ENCODE results near the gene ABHD2. TPM values are rescaled to one million over a fixed set of nuclear protein-coding genes. Genes with fewer than 3 reads are reported as not detected.
A peak's percentile ranks its signal among the peaks of the same experiment; 100 is the strongest.

ABHD2 gene
- total and polyA plus RNA-seq, 9 of the 15 experiments (the other 6 are each of a cell fraction or from before 2014, with no cell fraction given) = 16.9 to 99.8 (median 47.5) TPM

GRCh38 chr15:89087161-89087829, 961 bp upstream of the ABHD2 start (continued):
- TF ChIP-seq, protein P1, sequence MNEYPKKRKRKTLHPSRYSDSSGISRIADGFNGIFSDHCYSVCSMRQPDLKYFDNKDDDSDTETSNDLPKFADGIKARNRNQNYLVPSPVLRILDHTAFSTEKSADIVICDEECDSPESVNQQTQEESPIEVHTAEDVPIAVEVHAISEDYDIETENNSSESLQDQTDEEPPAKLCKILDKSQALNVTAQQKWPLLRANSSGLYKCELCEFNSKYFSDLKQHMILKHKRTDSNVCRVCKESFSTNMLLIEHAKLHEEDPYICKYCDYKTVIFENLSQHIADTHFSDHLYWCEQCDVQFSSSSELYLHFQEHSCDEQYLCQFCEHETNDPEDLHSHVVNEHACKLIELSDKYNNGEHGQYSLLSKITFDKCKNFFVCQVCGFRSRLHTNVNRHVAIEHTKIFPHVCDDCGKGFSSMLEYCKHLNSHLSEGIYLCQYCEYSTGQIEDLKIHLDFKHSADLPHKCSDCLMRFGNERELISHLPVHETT (CRISPR knock-in tag; conservative IDR thresholded peaks at IDR 0.05 in 1 of 2, IDR thresholded peaks at IDR 0.05 in 1 of 2) = peak in 1 of 2 experiments; percentile 40; a peak in 1 of 4 replicates
- TF ChIP-seq SMAD2 (IDR thresholded peaks at IDR 0.05; ENCODE audit: low read depth, low read length) = no peak
- no peak for TF ChIP-seq TCF7L2 (IDR thresholded peaks at IDR 0.05; ENCODE audit: low read depth, low read length)
- TF ChIP-seq, protein P2, sequence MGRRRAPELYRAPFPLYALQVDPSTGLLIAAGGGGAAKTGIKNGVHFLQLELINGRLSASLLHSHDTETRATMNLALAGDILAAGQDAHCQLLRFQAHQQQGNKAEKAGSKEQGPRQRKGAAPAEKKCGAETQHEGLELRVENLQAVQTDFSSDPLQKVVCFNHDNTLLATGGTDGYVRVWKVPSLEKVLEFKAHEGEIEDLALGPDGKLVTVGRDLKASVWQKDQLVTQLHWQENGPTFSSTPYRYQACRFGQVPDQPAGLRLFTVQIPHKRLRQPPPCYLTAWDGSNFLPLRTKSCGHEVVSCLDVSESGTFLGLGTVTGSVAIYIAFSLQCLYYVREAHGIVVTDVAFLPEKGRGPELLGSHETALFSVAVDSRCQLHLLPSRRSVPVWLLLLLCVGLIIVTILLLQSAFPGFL (CRISPR knock-in tag; IDR thresholded peaks at IDR 0.05) = 0 out of 2 replicates have a peak, but pooled peaks have one; percentile 39
- peak; percentile 11; the same call in 1 of the 2 replicates for TF ChIP-seq NR4A1 (CRISPR knock-in tag; IDR thresholded peaks at IDR 0.05)
- TF ChIP-seq NR4A1 (tag; IDR thresholded peaks at IDR 0.05) = 0 out of 2 replicates have a peak, but pooled peaks have one; percentile 41
- TF ChIP-seq ZBTB1 (CRISPR knock-in tag; IDR thresholded peaks at IDR 0.05; ENCODE audit: borderline replicate concordance, low read depth) = peak; percentile 25; the same call in 1 of the 2 replicates
- TF ChIP-seq GATAD2B (IDR thresholded peaks at IDR 0.05; ENCODE audit: borderline replicate concordance) = no peak
- TF ChIP-seq, protein P3, sequence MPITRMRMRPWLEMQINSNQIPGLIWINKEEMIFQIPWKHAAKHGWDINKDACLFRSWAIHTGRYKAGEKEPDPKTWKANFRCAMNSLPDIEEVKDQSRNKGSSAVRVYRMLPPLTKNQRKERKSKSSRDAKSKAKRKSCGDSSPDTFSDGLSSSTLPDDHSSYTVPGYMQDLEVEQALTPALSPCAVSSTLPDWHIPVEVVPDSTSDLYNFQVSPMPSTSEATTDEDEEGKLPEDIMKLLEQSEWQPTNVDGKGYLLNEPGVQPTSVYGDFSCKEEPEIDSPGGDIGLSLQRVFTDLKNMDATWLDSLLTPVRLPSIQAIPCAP (CRISPR knock-in tag; IDR thresholded peaks at IDR 0.05; ENCODE audit: borderline replicate concordance) = peak; percentile 69; the same call in 1 of the 2 replicates
- TF ChIP-seq TFAP4 (CRISPR knock-in tag; IDR thresholded peaks at IDR 0.05; ENCODE audit: borderline replicate concordance) = no peak
- no peak for TF ChIP-seq TOE1 (IDR thresholded peaks at IDR 0.05; ENCODE audit: borderline replicate concordance)
- TF ChIP-seq TOE1 (CRISPR knock-in tag; IDR thresholded peaks at IDR 0.05; ENCODE audit: borderline replicate concordance, low read depth) = no peak
- 0 out of 2 replicates have a peak, but pooled peaks have one; percentile 46 for TF ChIP-seq ZNF311 (CRISPR knock-in tag; IDR thresholded peaks at IDR 0.05)
- peak; percentile 84 for TF ChIP-seq ZNF592 (IDR thresholded peaks at IDR 0.05)
- no peak for TF ChIP-seq ZNF224 (CRISPR knock-in tag; IDR thresholded peaks at IDR 0.05)
